Keratinocyte (primary cell): ENCODE results near the gene PTPN21. TPM values are rescaled to one million over a fixed set of nuclear protein-coding genes. Genes with fewer than 3 reads are reported as not detected.

Source experiments
- DNase-seq: peaks from one replicate; pipeline ENCODE4 v3.0.0-alpha.2; 2011; ENCODE audit warnings: low read depth, missing footprints, low spot score
- FAIRE-seq: peaks from 2 replicates; lab custom pipeline; 2011; peaks lifted over from hg19 to GRCh38; lab: Jason Lieb, UNC
- H2AFZ ChIP-seq: 2 replicates; pipeline ENCODE4 v1.6.0; 2012; ENCODE audit warnings: low read length, control low read depth, inconsistent platforms; ENCODE audit not compliant: control insufficient read depth
- H3K27ac ChIP-seq: 2 replicates; pipeline ENCODE4 v1.5.1; 2011; ENCODE audit warnings: low read length; ENCODE audit not compliant: control insufficient read depth, insufficient read depth
- H3K27me3 ChIP-seq: 3 replicates; pipeline ENCODE4 v1.6.0; 2011; ENCODE audit warnings: low read length; ENCODE audit not compliant: control insufficient read depth, insufficient read depth; ENCODE audit errors: extremely low read depth
- H3K36me3 ChIP-seq, 2 experiments: 2 replicates in 1 of 2; 3 replicates in 1 of 2; pipeline ENCODE4 v1.5.1; 2011; ENCODE audit warnings: low read length in 2 of 2, mild to moderate bottlenecking in 1 of 2; ENCODE audit not compliant: control insufficient read depth in 2 of 2, insufficient read depth in 2 of 2; ENCODE audit errors: extremely low read depth in 1 of 2
- H3K4me1 ChIP-seq: 3 replicates; pipeline ENCODE4 v1.5.1; 2011; ENCODE audit warnings: low read length; ENCODE audit not compliant: control insufficient read depth, insufficient read depth; ENCODE audit errors: extremely low read depth
- H3K4me2 ChIP-seq: 3 replicates; pipeline ENCODE4 v1.6.0; 2011; ENCODE audit warnings: low read depth, low read length; ENCODE audit not compliant: control insufficient read depth, insufficient read depth; ENCODE audit errors: extremely low read depth
- H3K4me3 ChIP-seq, 3 experiments: fragments of 200-600 bp in 1 of 3; sonication (generic) in 1 of 3; 2 replicates in 2 of 3; 3 replicates in 1 of 3; pipeline ENCODE4 v1.5.1; 2011 to 2016; ENCODE audit warnings: low read length in 3 of 3, mild to moderate bottlenecking in 3 of 3, control low read depth in 2 of 3, inconsistent platforms in 1 of 3, low read depth in 1 of 3, mixed read lengths in 1 of 3, mixed run types in 1 of 3, moderate library complexity in 1 of 3; ENCODE audit not compliant: control insufficient read depth in 2 of 3, insufficient read depth in 2 of 3; ENCODE audit errors: extremely low read depth in 1 of 3
- H3K79me2 ChIP-seq: 2 replicates; pipeline ENCODE4 v1.6.0; 2012; ENCODE audit warnings: low read length; ENCODE audit not compliant: control insufficient read depth, insufficient read depth
- H3K9ac ChIP-seq: 3 replicates; pipeline ENCODE4 v1.6.0; 2011; ENCODE audit warnings: low read length; ENCODE audit not compliant: control insufficient read depth, insufficient read depth; ENCODE audit errors: extremely low read depth
- H3K9me1 ChIP-seq: 3 replicates; pipeline ENCODE4 v1.6.0; 2011; ENCODE audit warnings: low read length; ENCODE audit not compliant: control insufficient read depth, insufficient read depth; ENCODE audit errors: extremely low read depth
- H3K9me3 ChIP-seq: 2 replicates; pipeline ENCODE4 v1.5.1; 2012; ENCODE audit warnings: low read depth, low read length; ENCODE audit not compliant: control insufficient read depth
- H4K20me1 ChIP-seq: 3 replicates; pipeline ENCODE4 v1.6.0; 2011; ENCODE audit warnings: low read length; ENCODE audit not compliant: control insufficient read depth, insufficient read depth; ENCODE audit errors: extremely low read depth
- EZH2 ChIP-seq: IDR thresholded peaks from one replicate; pipeline ENCODE4 v1.6.1; 2012; ENCODE audit warnings: inconsistent platforms, mild to moderate bottlenecking, low read length, moderate library complexity
- dilution Hi-C: fragments of 300-500 bp; cut with MboI; formaldehyde crosslinking; loops from one replicate; pipeline ENCODE4 v1.7.0; 2020; ENCODE audit warnings: low sequenced_read_pairs; ENCODE audit not compliant: extremely low pct_ligation_motif_present
- polyA plus RNA-seq, 5 experiments: library from polyadenylated mRNA; depleted of rRNA in 3 of 5; stranded (reverse) in 3 of 5; stranded (forward) in 1 of 5; unstranded in 1 of 5; fragments of >200 nt; gene quantifications; 1 replicate in 1 of 5; 2 replicates in 3 of 5; 3 replicates in 1 of 5; pipeline versions ENCODE4 v1.2.1 to v1.2.3, GENCODE V29; 2011 to 2012; ENCODE audit warnings: missing spikeins in 2 of 5, low read depth in 1 of 5, low replicate concordance in 1 of 5
- TF ChIP-seq, protein P1 (sequence below), 3 experiments: IDR thresholded peaks in 1 of 3; conservative IDR thresholded peaks in 1 of 3; optimal IDR thresholded peaks in 1 of 3; 2 replicates in 2 of 3; 3 replicates in 1 of 3; pipeline versions ENCODE3 to v1.5.1; 2011; ENCODE audit warnings: low read length in 3 of 3, mild to moderate bottlenecking in 3 of 3, moderate library complexity in 2 of 3, control low read depth in 1 of 3, inconsistent platforms in 1 of 3; ENCODE audit not compliant: insufficient read depth in 2 of 3; ENCODE audit errors: extremely low read depth in 1 of 3

Gene PTPN21
- polyA plus RNA-seq, 1 donor (not counting 4 experiments of a cell fraction or from before 2014, with no cell fraction given), result 7.4 TPM

DNA sequence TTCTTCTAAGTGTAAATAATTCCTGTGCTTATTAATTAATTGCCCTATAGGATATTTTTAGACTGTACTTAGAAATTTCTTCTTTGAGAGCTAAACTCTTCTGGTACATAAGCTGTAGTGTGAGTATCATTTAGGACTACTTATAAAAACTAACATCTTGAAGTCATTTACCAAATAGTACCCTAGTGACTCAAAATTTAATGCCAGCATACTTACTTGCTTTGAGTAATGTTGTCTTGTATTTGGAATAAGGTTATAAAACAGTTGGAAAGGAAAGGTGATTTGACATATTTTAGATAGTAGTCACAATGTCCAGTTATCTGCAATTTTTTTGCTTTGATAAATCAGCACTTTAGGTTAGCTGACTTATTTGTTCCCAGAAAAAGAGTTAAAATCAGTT lies 130.2 kb downstream of the PTPN21 start:
- Histone ChIP-seq H3K9me3 (no peaks in the 10 kb centered on the region), H3K27me3 (no peaks in the 10 kb centered on the region), H3K4me1 (no peaks in the 10 kb centered on the region), H3K9me1 (no peaks in the 10 kb centered on the region), H3K4me3 (no peak overlapping the region), H3K79me2 (no peaks in the 10 kb centered on the region), H4K20me1 (no peaks in the 10 kb centered on the region), H3K27ac (no peak overlapping the region), H3K36me3 (no peaks in the 10 kb centered on the region), H2AFZ (no peak overlapping the region), H3K9ac (no peak overlapping the region), H3K4me2 (no peak overlapping the region)
- dilution Hi-C loops, result no loop called here
- no peak for FAIRE-seq
- no peak for TF ChIP-seq EZH2
- no peak for DNase-seq

DNA sequence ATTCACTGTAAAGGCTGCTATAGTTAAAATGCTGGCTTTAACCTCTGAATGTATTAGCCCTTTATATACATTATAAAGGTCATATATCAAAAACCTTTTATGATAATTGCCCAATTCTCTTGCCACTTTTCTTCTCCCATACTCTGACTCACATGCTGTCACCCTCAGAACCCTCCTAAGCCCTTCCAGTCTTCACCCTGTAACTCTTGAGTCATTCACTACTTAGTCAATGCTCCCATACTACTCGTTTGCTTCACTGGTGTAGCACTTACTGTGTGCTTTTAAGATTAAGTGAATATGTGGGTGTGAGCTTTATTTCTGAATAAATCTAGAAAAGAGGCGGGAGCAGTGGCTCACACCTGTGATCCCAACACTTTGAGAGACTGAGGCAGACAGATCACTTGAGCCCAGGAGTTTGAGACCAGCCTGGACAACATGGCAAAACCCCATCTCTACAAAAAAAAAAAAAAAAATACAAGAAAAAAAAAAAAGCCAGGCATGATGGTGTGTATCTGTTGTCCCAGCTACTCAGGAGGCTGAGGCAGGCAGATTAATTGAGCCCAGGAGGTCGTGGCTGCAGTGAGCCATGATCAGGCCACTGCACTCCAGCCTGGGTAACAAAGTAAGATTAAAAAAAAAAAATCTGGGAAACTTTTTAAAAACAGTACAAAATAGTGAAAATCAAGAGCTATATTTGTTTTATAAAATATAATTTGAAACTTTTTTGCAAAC lies 131.7 kb downstream of the PTPN21 start:
- no peak overlapping the region for H3K4me3 ChIP-seq
- no peak overlapping the region for H3K9ac ChIP-seq
- H3K79me2 ChIP-seq, result no peaks in the 10 kb centered on the region
- FAIRE-seq (peak; percentile 69), DNase-seq (peak; percentile 1)
- no peaks in the 10 kb centered on the region for H3K36me3 ChIP-seq
- no peak overlapping the region for H2AFZ ChIP-seq
- TF ChIP-seq, protein P1, sequence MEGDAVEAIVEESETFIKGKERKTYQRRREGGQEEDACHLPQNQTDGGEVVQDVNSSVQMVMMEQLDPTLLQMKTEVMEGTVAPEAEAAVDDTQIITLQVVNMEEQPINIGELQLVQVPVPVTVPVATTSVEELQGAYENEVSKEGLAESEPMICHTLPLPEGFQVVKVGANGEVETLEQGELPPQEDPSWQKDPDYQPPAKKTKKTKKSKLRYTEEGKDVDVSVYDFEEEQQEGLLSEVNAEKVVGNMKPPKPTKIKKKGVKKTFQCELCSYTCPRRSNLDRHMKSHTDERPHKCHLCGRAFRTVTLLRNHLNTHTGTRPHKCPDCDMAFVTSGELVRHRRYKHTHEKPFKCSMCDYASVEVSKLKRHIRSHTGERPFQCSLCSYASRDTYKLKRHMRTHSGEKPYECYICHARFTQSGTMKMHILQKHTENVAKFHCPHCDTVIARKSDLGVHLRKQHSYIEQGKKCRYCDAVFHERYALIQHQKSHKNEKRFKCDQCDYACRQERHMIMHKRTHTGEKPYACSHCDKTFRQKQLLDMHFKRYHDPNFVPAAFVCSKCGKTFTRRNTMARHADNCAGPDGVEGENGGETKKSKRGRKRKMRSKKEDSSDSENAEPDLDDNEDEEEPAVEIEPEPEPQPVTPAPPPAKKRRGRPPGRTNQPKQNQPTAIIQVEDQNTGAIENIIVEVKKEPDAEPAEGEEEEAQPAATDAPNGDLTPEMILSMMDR (optimal IDR thresholded peaks at IDR 0.05 in 1 of 3, IDR thresholded peaks at IDR 0.05 in 1 of 3, conservative IDR thresholded peaks at IDR 0.05 in 1 of 3; ENCODE audit: extremely low read depth in 1 of 3, insufficient read depth in 2 of 3, low read length in 3 of 3), result no peak
- TF ChIP-seq EZH2, result no peak
- H3K4me2 ChIP-seq, result no peak overlapping the region
- no peaks in the 10 kb centered on the region for H3K9me1 ChIP-seq
- no peaks in the 10 kb centered on the region for H3K4me1 ChIP-seq
- no peak overlapping the region for H3K27ac ChIP-seq
- H4K20me1 ChIP-seq, result no peaks in the 10 kb centered on the region
- no peaks in the 10 kb centered on the region for H3K27me3 ChIP-seq
- dilution Hi-C loops, result no loop called here
- H3K9me3 ChIP-seq, result no peaks in the 10 kb centered on the region
